Putamen (tissue), 1 donor: ENCODE data around the gene ANKRD24.
"Not testable (repeated sequence)": the region's sequence is repeated elsewhere in the genome, so short reads cannot be mapped to it uniquely, and the experiment has no call there.

Experiments used
- DNase-seq: peaks from one replicate; pipeline ENCODE4 v3.0.0-alpha.2; 2016; ENCODE audit warnings: low spot score

The ANKRD24 gene

GRCh38 chr19:4173479-4174212, 8.8 kb upstream of the ANKRD24 start:
- no peak for DNase-seq

GRCh38 chr19:4174213-4174894, 8.1 kb upstream of the ANKRD24 start:
- DNase-seq = no peak

- DNase-seq = no peak
Measured at GRCh38 chr19:4174895-4175668, 7.4 kb upstream of the ANKRD24 start.

- DNase-seq = no peak
Measured at GRCh38 chr19:4175669-4175931, 6.9 kb upstream of the ANKRD24 start.

GRCh38 chr19:4177146-4177545, 5.3 kb upstream of the ANKRD24 start:
- DNase-seq = no peak

- no peak for DNase-seq
Measured at GRCh38 chr19:4178990-4179389, 3.5 kb upstream of the ANKRD24 start.

GRCh38 chr19:4181053-4181508, 1.4 kb upstream of the ANKRD24 start:
- DNase-seq = no peak

DNA sequence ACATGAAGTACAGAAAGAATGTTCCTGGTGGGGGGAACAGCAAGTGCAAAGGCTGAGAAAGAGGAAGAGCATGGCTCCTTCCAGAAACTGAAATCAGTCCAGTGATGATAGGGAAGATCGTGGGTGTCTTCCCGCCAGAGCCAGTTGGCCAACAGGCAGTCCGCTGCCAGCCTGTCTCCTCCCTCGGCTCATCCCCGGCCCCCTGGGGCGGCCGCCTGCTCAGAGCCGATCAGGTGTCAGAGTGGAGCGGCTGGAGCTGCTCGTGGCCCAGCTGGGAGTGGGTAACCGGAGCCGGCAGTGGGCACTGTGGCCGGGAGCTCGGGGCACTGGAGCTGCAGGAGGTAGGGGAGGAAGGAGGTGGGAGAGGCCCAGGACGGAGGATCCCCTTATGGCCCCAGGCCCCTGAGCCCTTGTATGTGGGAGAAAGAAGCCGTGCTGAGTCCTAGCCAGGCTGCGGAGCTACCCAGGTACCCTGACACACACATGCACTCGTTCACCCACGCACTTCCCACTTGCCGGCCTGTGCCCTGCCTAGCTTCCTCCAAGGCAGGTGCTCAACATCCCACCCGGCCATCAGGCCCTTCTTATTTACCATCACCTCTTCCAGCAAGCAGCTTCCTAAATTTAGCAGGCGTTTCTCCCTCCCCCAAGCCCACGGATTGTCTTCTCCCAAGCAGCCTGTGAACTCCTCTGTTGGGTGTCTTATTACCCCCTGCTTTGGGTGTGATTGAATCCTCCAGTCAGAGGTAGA, 1.7 kb downstream of the ANKRD24 start:
- no peak for DNase-seq

GRCh38 chr19:4184718-4185352, 2.3 kb downstream of the ANKRD24 start:
- DNase-seq = no peak

- no peak for DNase-seq
Measured at GRCh38 chr19:4185413-4186086, 3.1 kb downstream of the ANKRD24 start.

- DNase-seq = no peak
Measured at GRCh38 chr19:4186087-4186993, 3.9 kb downstream of the ANKRD24 start.

- DNase-seq = no peak
Measured at GRCh38 chr19:4187313-4188122, 5.0 kb downstream of the ANKRD24 start.

- DNase-seq = no peak
Measured at GRCh38 chr19:4189641-4190040, 7.2 kb downstream of the ANKRD24 start.

DNA sequence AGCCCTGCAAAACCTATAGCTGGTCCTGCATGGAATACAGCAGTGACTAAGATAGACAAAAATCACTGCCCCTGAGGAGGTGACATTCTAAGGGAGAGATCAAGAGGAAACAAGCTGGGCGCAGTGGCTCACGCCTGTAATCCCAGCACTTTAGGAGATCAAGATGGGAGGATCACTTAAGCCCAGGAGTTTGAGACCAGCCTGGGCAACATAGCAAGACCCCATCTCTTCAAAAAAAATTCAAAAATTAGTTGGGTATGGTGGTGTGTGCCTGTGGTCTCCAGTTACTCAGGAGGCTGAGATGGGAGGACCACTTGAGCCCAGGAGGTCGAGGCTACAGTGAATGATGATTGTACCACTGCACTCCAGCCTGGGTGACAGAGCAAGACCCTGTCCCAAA, 10.0 kb downstream of the ANKRD24 start:
- not testable (repeated sequence) for DNase-seq

GRCh38 chr19:4194353-4194752, 11.9 kb downstream of the ANKRD24 start:
- DNase-seq = no peak

DNA sequence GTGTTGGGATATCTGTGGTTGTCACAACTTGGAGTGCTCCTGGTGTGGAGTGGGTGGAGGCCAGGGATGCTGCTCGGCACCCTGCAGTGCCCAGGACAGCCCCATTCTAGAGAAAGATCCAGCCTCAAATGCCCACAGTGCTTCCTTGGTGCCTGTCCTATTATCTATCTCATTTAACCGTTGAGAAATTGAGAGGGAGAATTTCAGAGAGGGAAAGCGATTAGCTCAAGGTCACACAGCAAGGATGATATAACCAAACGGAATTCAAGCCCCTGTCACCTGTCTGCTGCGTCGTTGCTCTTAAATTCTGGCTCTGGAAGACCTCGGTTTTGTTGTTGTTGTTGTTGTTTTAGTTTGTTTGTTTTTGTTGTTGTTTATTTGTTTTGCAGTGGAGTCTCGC, 13.5 kb downstream of the ANKRD24 start:
- no peak for DNase-seq

GRCh38 chr19:4196587-4197148, 14.2 kb downstream of the ANKRD24 start:
- DNase-seq = no peak

DNA sequence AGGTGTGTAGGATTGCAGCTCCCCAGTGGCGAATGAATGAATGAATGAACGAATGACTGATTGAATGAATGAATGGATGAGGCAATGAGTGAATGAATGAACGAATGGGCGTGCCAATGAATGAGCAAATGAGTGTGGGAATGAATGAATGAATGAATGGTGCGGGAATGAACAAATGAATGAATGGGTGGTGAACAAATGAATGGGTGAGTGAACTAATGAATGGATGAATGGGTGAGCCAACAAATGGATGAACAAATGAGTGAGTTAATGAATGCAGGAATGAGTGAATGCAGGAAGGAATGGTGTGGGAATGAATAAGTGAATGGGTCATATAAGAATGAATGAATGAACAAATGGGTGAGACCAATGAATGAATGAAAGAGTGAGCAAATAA, 14.7 kb downstream of the ANKRD24 start:
- DNase-seq = no peak
